ENCODE data around the gene PPP1R2C. TPM values are rescaled to one million over a fixed set of nuclear protein-coding genes. Genes with fewer than 3 reads are reported as not detected.

PPP1R2C gene
- polyA plus RNA-seq, 1 donor: not detected

- DNase-seq: no peak
Measured at GRCh38 chrX:42748067-42748850, 29.7 kb downstream of the PPP1R2C start.

DNA sequence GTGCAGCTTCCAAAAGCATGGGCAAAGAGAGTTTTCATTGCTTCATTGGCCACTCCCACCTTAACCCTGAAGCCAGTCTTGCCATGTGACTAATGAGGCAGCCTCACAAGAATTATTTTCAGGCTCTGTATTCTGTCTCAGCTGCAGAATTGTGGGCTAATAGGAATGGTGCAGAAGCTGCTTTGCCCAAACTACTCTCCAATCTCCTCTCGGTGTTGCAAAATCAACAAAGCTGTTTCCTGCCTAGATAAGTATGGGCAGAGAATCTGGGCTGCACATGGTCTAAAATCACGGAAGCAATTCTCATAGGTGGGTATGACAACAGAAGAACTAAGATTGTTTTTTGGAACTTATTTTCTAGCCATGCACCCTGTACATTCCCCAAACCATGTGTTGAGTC is 31.4 kb downstream of the PPP1R2C start:
- no peak for DNase-seq

DNA sequence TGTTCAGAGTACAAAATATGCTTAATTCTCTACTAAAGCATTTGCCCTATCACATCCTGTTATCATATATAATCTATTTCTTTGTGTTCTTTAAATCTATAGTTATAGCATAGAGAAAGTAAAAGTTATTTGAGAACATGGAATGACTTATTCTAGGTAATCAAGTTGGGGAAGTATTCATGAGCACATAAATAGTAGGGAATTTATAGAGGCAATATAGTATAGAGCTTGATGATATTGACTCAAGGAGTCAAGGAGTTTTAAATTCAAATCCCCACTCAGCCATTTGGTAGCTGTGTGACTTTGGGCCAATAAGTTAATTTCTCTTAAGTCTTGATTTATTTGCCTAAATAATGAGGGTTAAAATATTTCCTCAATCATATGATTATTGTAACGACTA is 37.5 kb downstream of the PPP1R2C start:
- no peak for DNase-seq

DNA sequence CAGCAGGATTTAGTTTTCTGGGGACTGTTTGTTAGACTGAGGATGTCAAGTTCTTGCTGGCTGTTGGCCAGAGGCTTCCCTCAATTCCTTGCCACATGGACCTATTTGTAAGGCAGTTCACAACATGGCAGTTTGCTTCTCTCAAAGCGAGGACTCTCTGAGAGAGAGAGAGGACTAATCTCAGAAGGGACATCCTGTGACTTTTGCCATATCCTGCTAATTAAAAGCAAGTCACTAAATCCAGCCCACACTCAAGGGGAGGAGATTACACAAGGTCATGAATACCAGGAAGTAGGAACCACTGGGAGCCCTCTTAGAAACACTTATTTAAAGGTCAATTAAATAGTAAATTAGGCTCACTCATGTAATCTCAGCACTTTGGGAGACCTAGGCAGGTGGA is 38.2 kb downstream of the PPP1R2C start:
- no peak for DNase-seq

DNA sequence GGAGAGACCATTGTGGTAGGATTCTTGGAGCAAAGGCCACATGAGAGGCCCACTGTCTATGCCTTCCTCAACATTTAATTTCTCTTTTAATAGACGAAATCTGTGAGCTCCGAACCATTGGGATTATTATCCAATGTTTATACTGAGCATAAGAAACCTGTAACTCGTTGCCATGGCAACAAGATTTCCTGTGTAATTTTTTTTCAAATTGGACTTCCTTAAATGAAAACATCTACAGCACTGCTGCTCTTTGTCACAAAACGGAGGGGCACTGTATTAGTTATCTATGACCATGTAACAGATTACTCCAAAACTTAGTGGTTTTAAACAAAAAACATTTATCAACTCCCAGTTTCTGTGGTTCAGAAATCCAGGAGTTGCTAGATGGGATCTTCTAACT is 38.7 kb downstream of the PPP1R2C start:
- DNase-seq: no peak

- DNase-seq: no peak
Measured at GRCh38 chrX:42738552-42738951, 39.4 kb downstream of the PPP1R2C start.

DNA sequence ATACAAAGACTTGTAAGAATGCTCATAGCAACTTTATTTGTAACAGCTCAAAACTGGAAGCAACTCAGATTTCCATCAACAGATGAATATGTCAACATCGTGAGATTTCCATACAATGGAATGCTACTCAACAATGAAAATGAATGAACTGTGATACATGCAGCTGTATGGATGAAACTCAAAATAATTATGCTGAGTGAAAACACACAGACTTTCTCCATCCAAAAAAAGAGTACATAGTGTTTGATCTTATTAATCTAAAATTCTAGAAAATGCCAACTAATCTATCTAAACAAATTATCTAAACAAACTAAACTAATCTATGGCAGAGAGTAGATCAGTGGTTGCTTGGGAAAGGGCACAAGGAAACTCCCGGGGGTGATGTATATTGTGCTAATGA is 42.7 kb downstream of the PPP1R2C start:
- no peak for DNase-seq

DNA sequence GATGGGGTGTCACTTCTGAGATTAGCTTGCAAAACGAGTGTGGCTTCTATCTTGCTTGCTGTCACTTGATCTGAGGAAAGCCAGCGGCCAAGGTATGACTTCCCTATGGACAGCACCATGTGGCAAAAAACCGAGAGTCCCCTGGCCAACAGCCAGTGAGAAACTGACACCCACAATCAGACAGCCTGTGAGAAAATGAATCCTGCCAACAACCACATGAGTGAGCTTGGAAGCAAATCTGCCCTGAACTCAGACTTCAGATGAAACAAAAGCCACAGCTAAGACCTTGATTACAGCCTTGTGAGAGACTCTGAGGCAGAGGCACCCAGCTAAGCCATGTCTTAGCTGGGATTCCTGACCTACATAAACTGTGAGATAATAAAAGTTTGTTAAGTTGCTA is 45.5 kb downstream of the PPP1R2C start:
- no peak for DNase-seq

Measured in hindlimb muscle (tissue), 1 donor.